ENCODE measurements around the gene MBOAT1. TPM values are rescaled to one million over a fixed set of nuclear protein-coding genes. Genes with fewer than 3 reads are reported as not detected.
A peak's percentile ranks its signal among the peaks of the same experiment; 100 is the strongest.

MBOAT1 gene
- total and polyA plus RNA-seq, 8 donors: 2.7 to 21.3 (median 4.6) TPM

- H3K36me3 ChIP-seq: no peaks in the 10 kb centered on the region
- no peaks in the 10 kb centered on the region for H3K27me3 ChIP-seq
- peaks cover 11 to 20% (median 13%) of the 10 kb centered on the region in 3 donors for H3K4me1 ChIP-seq
- ATAC-seq (no peak), FAIRE-seq (no peak), DNase-seq (no peak)
- WGBS, 2 donors: 75 to 78% methylated on average over 3 of the region's 3 CpGs
- intact Hi-C loops (cut with DNase I): no loop called here
- no peak overlapping the region for H3K27ac ChIP-seq
- no peaks in the 10 kb centered on the region for H3K9me3 ChIP-seq
- H3K4me3 ChIP-seq: no peak overlapping the region
- TF ChIP-seq CTCF (IDR thresholded peaks at IDR 0.05): no peak
These were observed 15.0 kb downstream of the MBOAT1 start for GRCh38 chr6:20197251-20197650.

GRCh38 chr6:20192625-20193024 lies 19.6 kb downstream of the MBOAT1 start:
- ATAC-seq: peak; percentile 86 to 93 (median 92)
- DNase-seq: peak in 3 of 6 donors; percentile 25 to 47 (median 39)
- Histone ChIP-seq H3K27me3 (no peaks in the 10 kb centered on the region), H3K4me1 (no peaks in the 10 kb centered on the region), H3K27ac (peak overlapping the region in 2 of 4 donors; percentile 19 to 60), H3K4me3 (no peak overlapping the region), H3K36me3 (no peaks in the 10 kb centered on the region), H3K9me3 (no peaks in the 10 kb centered on the region)
- intact Hi-C loops (cut with DNase I): no loop called here
- 28% methylated on average over 4 of the region's 4 CpGs for WGBS, 2 donors
- FAIRE-seq: no peak
- no peak for TF ChIP-seq CTCF (IDR thresholded peaks at IDR 0.05)

DNA sequence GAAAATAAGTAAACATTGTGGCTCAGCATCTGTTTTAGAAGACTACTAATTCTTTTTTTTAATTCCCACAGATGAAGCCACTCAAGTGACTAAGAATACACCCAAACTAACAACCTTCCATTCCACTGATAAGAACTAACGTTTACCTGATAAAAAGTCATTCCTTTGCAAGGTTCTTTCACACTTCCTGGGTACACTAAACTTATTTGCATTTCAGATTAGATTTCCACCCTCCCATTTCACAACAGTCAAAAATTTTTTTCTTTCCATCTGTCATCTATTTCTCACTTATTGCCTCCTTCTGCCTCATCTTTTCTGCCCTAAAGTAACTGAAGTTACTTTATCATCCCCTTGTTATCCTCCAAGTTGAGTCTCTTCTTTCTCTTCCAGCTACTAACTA lies 20.3 kb downstream of the MBOAT1 start:
- intact Hi-C loops (cut with DNase I): no loop called here
- Histone ChIP-seq H3K9me3 (no peaks in the 10 kb centered on the region), H3K36me3 (no peaks in the 10 kb centered on the region), H3K4me3 (no peak overlapping the region), H3K27me3 (no peaks in the 10 kb centered on the region), H3K4me1 (no peaks in the 10 kb centered on the region), H3K27ac (peak overlapping the region in 2 of 4 donors; percentile 19 to 60)
- ATAC-seq (peak in 3 of 4 donors; percentile 43 to 55 (median 53)), FAIRE-seq (no peak), DNase-seq (no peak)
- WGBS, 2 donors: 0 to 14% methylated on average over 1 of the region's 1 CpG
- no peak for TF ChIP-seq CTCF (IDR thresholded peaks at IDR 0.05)

DNA sequence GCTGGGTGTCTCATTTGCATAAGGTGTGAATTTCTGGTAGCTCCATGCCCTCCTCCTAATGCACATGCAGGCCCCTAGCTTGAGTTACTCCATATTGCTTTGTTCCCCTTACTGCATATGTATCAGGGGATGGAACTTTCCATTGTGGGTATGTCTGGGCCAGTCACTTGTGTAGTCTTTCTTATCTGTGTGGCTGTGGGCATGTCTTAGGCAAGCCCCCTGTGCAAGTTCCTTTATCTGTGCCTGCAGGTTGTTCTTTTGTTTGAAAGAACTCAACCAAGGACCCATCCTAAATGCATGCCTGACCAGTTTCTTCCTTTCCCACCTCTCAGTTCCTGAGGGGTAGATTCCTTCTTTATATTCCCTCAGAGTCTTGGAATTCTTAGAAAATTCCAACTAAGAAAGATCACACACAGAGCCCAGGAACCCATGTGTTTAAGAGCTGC lies 23.6 kb downstream of the MBOAT1 start:
- Histone ChIP-seq H3K27ac (no peak overlapping the region), H3K4me1 (no peaks in the 10 kb centered on the region), H3K27me3 (no peaks in the 10 kb centered on the region), H3K36me3 (no peaks in the 10 kb centered on the region), H3K4me3 (no peak overlapping the region), H3K9me3 (no peaks in the 10 kb centered on the region)
- DNase-seq (no peak), FAIRE-seq (no peak), ATAC-seq (no peak)
- no peak for TF ChIP-seq CTCF (IDR thresholded peaks at IDR 0.05)
- intact Hi-C loops (cut with DNase I): no loop called here

GRCh38 chr6:20186981-20187380 lies 25.3 kb downstream of the MBOAT1 start:
- H3K9me3 ChIP-seq: no peaks in the 10 kb centered on the region
- no peak overlapping the region for H3K4me3 ChIP-seq
- no peaks in the 10 kb centered on the region for H3K36me3 ChIP-seq
- no peak for FAIRE-seq
- DNase-seq: no peak
- no peak for TF ChIP-seq CTCF (IDR thresholded peaks at IDR 0.05)
- H3K4me1 ChIP-seq: peaks cover 0 to 8% (median 0%) of the 10 kb centered on the region in 3 donors
- no peaks in the 10 kb centered on the region for H3K27me3 ChIP-seq
- no peak overlapping the region for H3K27ac ChIP-seq
- ATAC-seq: no peak
- intact Hi-C loops (cut with DNase I): no loop called here
- WGBS, 2 donors: 95% methylated on average over 5 of the region's 5 CpGs
